Transverse colon (tissue), 4 donors: ENCODE measurements around the gene PERM1. TPM values are rescaled to one million over a fixed set of nuclear protein-coding genes. Genes with fewer than 3 reads are reported as not detected.

Source experiments
- DNase-seq: peaks from one replicate; pipeline ENCODE4 v3.0.0-alpha.2; 2019
- H3K27ac ChIP-seq, 4 donors: fragments of 200-600 bp; sonication (generic); 2 replicates each; pipeline ENCODE4 v1.5.1; 2016 to 2018; ENCODE audit warnings: inconsistent platforms in 4 of 4
- H3K27me3 ChIP-seq: fragments of 200-600 bp; sonication (generic); 2 replicates; pipeline ENCODE4 v1.5.1; 2017; ENCODE audit warnings: inconsistent platforms
- H3K36me3 ChIP-seq, 4 donors: fragments of 200-600 bp; sonication (generic); 2 replicates each; pipeline ENCODE4 v1.5.1; 2017 to 2019; ENCODE audit warnings: inconsistent platforms in 4 of 4
- H3K4me1 ChIP-seq, 4 donors: fragments of 200-600 bp; sonication (generic); 2 replicates each; pipeline ENCODE4 v1.5.1; 2017 to 2020; ENCODE audit warnings: inconsistent platforms in 4 of 4
- H3K4me3 ChIP-seq, 4 donors: fragments of 200-600 bp; sonication (generic); 1 replicate in 1 of 4; 2 replicates in 3 of 4; pipeline versions ENCODE4 v1.5.1 to v1.6.1; 2017 to 2019; ENCODE audit warnings: inconsistent platforms in 4 of 4
- H3K9me3 ChIP-seq, 2 donors: fragments of 200-600 bp; sonication (generic); 2 replicates each; pipeline ENCODE4 v1.5.1; 2017 to 2019; ENCODE audit warnings: inconsistent platforms in 2 of 2
- EP300 ChIP-seq: sonication (generic); formaldehyde crosslinking; IDR thresholded peaks from one replicate; pipeline ENCODE4 v1.6.1; 2017; ENCODE audit warnings: antibody characterized with exemption, low read depth
- POLR2A ChIP-seq: fragments of 450-650 bp; IDR thresholded peaks from one replicate; pipeline ENCODE4 v1.6.1; 2016; ENCODE audit warnings: antibody characterized with exemption, mild to moderate bottlenecking, moderate library complexity
- POLR2AphosphoS5 ChIP-seq, 3 donors: sonication (generic); formaldehyde crosslinking; IDR thresholded peaks; one replicate each; pipeline ENCODE4 v1.6.1; 2016; ENCODE audit warnings: antibody characterized with exemption in 3 of 3
- WGBS, 2 donors: methylation state at CpG; one replicate each; pipeline ENCODE4 v1.1.5; 2018; ENCODE audit warnings: low coverage in 1 of 2; 5-methylcytosine and 5-hydroxymethylcytosine counted together
- in situ Hi-C, 4 donors: fragments of 200-750 bp; cut with MboI; loops; one replicate each; pipeline versions ENCODE4 v1.15.0 to v1.15.1; 2017; ENCODE audit warnings: low sequenced_read_pairs in 3 of 4, low pct_ligation_motif_present in 1 of 4, low pct_unique_long_range_greater_than_20kb in 1 of 4
- intact Hi-C: fragments of 100-400 bp; cut with DNase I; formaldehyde crosslinking; loops from one replicate; pipeline ENCODE4 v1.15.1; 2023; ENCODE audit warnings: low total_unique reads
- total RNA-seq, 4 donors: library from RNA; depleted of rRNA; stranded (reverse); fragments of >200 nt; gene quantifications; one replicate each; pipeline ENCODE4 v1.1.0, GENCODE V29; 2016
- TF ChIP-seq, protein P1 (sequence below), 5 experiments: fragments of 200-600 bp in 3 of 5; fragments of 450-650 bp in 2 of 5; sonication (generic) in 3 of 5; IDR thresholded peaks; 1 replicate in 2 of 5; 2 replicates in 3 of 5; pipeline ENCODE4 v1.5.1; 2016 to 2017; ENCODE audit warnings: antibody characterized with exemption in 5 of 5, inconsistent platforms in 3 of 5, mild to moderate bottlenecking in 2 of 5, moderate library complexity in 1 of 5

Gene PERM1
- total RNA-seq, 4 donors from 2014 or later = 0.14 TPM; not detected in 3

DNA sequence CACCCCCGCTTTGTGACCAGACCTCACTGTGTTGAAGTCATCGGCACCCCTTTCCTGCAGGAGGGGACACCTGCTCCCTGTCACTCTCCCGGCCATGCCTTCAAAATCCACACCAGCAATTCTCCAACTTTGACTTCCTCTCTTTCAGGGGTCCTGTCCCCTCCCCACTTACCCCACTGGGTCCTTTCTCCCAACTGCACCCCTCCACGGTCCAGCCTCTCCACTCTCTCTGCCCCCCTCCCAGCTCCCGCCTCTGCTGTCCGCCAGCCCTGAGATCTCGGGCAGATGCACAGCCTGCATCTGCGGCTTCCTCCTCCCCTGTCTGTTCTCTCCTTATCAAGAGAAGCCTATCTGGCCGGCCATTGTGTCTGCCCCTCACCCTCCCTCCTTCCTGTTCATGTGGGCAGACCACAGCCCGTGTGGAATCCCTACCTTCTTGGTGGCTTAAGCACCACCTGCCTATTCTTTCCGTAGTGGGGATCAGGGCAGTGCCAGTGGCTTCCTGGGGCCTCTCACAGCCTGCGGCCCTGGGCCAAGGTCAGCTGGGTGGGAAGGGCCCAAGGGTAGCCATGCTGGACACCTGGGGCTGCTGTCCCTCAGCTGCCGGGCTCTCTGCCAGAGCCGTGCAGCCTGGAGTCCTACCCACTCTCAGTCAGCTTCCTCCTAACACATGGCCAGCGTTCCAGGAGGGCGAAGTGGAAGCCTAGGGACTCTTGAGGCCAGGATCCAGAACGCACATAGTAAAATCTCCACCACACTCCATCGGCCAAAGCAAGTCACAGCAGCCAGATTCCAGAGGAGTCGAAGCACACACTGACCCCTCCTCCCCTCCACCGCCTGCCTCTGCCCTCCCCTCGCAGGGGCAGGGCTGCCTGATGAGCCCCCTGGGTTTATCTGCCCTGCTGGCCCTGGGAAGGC lies 23.1 kb upstream of the PERM1 start:
- Histone ChIP-seq H3K27ac (peak overlapping the region in 3 of 4 donors; percentile 57 to 68 (median 62)), H3K27me3 (peaks cover 26% of the 10 kb centered on the region), H3K4me1 (peaks cover 19 to 44% (median 39%) of the 10 kb centered on the region in 4 donors), H3K9me3 (no peaks in the 10 kb centered on the region), H3K36me3 (no peaks in the 10 kb centered on the region), H3K4me3 (peak overlapping the region in 1 of 4 donors; percentile 5)
- WGBS, 2 donors = 27 to 30% methylated on average over 4 to 14 of the region's 21 CpGs
- in situ Hi-C loops (no loop called here), intact Hi-C loops (no loop called here)
- no peak for TF ChIP-seq EP300
- DNase-seq = peak; percentile 36

DNA sequence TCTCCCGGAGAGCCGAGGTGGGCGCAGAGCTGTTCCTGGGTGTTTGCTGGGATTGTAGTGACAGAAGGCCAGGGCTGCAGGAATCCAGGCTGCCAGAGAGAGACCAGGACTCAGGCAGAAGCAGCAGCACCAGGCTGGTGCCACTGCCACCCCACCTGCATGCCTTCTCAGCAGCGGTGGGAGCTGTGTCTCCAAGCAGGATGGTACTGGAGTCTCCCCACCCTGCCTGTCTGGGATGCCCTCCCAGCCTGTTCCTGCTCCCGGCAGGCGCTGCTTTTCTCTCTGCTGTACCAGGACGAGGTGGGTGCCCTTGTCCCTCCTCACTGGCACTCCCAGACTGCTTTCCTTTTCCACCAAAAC lies 22.5 kb upstream of the PERM1 start:
- WGBS, 2 donors = 68% methylated on average over 7 of the region's 7 CpGs; no CpG with 5 or more reads in 1 of the 2 donors
- Histone ChIP-seq H3K27ac (no peak overlapping the region), H3K9me3 (no peaks in the 10 kb centered on the region), H3K4me1 (peaks cover 22 to 47% (median 43%) of the 10 kb centered on the region in 4 donors), H3K36me3 (no peaks in the 10 kb centered on the region), H3K4me3 (no peak overlapping the region), H3K27me3 (peaks cover 31% of the 10 kb centered on the region)
- TF ChIP-seq POLR2AphosphoS5 (IDR thresholded peaks at IDR 0.05) = no peak
- TF ChIP-seq EP300 = no peak
- TF ChIP-seq, protein P1, sequence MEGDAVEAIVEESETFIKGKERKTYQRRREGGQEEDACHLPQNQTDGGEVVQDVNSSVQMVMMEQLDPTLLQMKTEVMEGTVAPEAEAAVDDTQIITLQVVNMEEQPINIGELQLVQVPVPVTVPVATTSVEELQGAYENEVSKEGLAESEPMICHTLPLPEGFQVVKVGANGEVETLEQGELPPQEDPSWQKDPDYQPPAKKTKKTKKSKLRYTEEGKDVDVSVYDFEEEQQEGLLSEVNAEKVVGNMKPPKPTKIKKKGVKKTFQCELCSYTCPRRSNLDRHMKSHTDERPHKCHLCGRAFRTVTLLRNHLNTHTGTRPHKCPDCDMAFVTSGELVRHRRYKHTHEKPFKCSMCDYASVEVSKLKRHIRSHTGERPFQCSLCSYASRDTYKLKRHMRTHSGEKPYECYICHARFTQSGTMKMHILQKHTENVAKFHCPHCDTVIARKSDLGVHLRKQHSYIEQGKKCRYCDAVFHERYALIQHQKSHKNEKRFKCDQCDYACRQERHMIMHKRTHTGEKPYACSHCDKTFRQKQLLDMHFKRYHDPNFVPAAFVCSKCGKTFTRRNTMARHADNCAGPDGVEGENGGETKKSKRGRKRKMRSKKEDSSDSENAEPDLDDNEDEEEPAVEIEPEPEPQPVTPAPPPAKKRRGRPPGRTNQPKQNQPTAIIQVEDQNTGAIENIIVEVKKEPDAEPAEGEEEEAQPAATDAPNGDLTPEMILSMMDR (IDR thresholded peaks at IDR 0.05) = no peak
- no peak for TF ChIP-seq POLR2A
- intact Hi-C loops (no loop called here), in situ Hi-C loops (no loop called here)
- no peak for DNase-seq

DNA sequence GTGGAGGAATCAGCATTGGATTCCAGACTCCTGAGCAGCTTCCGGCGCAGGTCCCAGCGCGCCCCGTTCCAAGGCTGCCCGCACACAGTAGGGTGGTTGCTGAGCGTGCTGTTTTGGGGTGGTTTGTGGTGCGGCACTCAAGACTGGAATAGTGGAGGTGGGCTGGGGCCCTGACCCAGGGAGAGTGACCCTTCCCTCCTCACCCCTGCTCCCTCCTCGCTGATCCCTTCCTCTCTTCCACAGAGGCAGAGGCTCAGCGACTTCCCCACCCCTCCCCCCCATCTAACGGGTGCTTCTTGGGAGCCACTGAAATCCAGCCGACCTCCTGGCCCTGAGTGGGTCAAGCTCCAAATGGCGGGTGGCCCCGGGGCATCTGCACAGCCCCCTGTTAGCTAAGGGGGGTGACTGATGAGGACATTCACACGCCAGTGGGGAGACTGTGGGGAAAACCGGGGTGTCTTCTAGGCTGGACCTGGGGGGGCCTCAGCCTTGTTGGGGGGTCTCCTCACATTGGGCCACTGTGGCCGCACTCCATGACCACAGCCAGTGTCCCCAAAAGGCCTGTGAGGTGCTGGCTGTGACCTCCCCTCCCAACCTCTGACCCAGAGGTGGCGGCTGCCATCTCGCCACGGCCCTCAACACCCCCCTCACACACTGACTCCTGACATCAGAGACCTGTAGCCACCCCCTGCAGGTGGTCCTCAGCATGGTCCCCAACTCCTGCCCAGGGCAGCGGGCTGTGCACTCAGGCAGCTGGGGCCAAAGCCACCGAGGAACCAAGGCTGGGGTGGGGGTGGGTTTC lies 21.9 kb upstream of the PERM1 start:
- no peaks in the 10 kb centered on the region for H3K9me3 ChIP-seq
- no peaks in the 10 kb centered on the region for H3K36me3 ChIP-seq
- intact Hi-C loops = no loop called here
- DNase-seq = no peak
- in situ Hi-C loops = no loop called here
- 86% methylated on average over 17 of the region's 22 CpGs; no CpG with 5 or more reads in 1 of the 2 donors for WGBS, 2 donors
- no peak overlapping the region for H3K4me3 ChIP-seq
- no peak overlapping the region for H3K27ac ChIP-seq
- TF ChIP-seq POLR2AphosphoS5 (IDR thresholded peaks at IDR 0.05) = no peak
- no peak for TF ChIP-seq EP300
- TF ChIP-seq, protein P1 (IDR thresholded peaks at IDR 0.05) = no peak
- TF ChIP-seq POLR2A = no peak
- peaks cover 25 to 53% (median 48%) of the 10 kb centered on the region in 4 donors for H3K4me1 ChIP-seq
- H3K27me3 ChIP-seq = peaks cover 37% of the 10 kb centered on the region

DNA sequence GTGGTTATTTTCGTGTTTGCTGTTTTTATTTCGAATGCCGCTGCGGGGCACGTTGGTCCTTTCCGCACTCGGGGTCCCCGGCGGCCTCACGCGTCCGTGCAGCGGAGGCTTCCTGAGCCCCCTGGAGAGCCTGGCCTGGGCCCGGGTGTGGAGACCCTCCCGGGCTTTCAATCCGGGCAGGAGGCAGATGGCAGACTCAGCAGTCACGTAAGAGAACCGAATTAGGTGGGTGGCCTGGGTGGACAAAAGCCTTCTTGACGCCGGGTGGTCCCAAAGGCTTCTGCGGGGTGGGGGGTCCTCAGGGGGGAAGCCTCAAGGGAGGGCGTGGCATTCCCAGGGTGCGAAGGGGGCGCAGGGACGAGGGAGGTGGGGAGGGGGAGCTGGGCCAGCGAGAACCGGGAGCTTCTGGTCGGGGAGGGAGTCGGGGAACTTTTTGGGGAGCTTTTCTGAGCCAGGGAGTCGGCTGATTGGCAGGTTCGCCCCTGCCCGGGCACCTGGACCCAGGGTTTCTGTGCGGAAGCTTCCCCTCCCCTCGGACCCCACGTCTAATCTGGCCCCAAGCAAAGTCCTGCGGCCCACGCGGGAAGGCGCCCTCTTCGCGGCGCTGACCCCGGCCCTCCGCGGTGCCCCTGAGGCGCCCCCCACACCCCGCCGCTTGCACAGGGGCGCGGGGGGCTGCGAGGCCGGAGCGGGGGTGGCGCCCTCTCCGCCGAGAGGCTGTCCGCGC lies 19.3 kb upstream of the PERM1 start:
- DNase-seq = no peak
- TF ChIP-seq, protein P1 (IDR thresholded peaks at IDR 0.05) = peak in 1 of 5 experiments; percentile 13
- TF ChIP-seq POLR2A = no peak
- no peak for TF ChIP-seq POLR2AphosphoS5 (IDR thresholded peaks at IDR 0.05)
- TF ChIP-seq EP300 = no peak
- intact Hi-C loops (no loop called here), in situ Hi-C loops (no loop called here)
- 0 to 1% methylated on average over 7 to 31 of the region's 58 CpGs for WGBS, 2 donors
- no peaks in the 10 kb centered on the region for H3K9me3 ChIP-seq
- peak overlapping the region; percentile 92 to 95 (median 94) for H3K27ac ChIP-seq
- H3K4me3 ChIP-seq = peak overlapping the region; percentile 9 to 68 (median 52)
- H3K36me3 ChIP-seq = no peaks in the 10 kb centered on the region
- H3K4me1 ChIP-seq = peaks cover 25 to 55% (median 53%) of the 10 kb centered on the region in 4 donors
- peaks cover 60% of the 10 kb centered on the region for H3K27me3 ChIP-seq
